H1 (cell line): ENCODE data around the gene CD28. TPM values are rescaled to one million over a fixed set of nuclear protein-coding genes. Genes with fewer than 3 reads are reported as not detected.

ENCODE experiments used
- CTCF ChIA-PET: fragments of 300-600 bp; sonication (Branson Sonifier 250); formaldehyde crosslinking; loops from one replicate; lab custom pipeline; 2021; ENCODE audit not compliant: partially characterized antibody; lab: Charles Lee
- POLR2A ChIA-PET: fragments of 300-600 bp; sonication (Branson Sonifier 250); formaldehyde crosslinking; loops from one replicate; lab custom pipeline; 2021; ENCODE audit warnings: inconsistent platforms; ENCODE audit not compliant: partially characterized antibody; lab: Charles Lee
- DNase-seq, 2 experiments: peaks; one replicate each; pipeline versions ENCODE4 v3.0.0 to v3.0.0-alpha.2; 2010 to 2022; ENCODE audit warnings: low spot score in 2 of 2, low read depth in 1 of 2, mixed read lengths in 1 of 2
- FAIRE-seq: peaks from 2 replicates; lab custom pipeline; 2011; peaks lifted over from hg19 to GRCh38; lab: Jason Lieb, UNC
- H2AFZ ChIP-seq: 2 replicates; pipeline ENCODE4 v1.8.1; 2012; ENCODE audit warnings: low read length, inconsistent platforms
- H2AK5ac ChIP-seq: 2 replicates; pipeline ENCODE4 v1.6.1; 2013; ENCODE audit warnings: low read depth, low read length
- H2BK120ac ChIP-seq: replicated peaks from 2 replicates; pipeline ENCODE3; 2013; ENCODE audit warnings: low read depth, low read length, inconsistent platforms
- H2BK12ac ChIP-seq: 2 replicates; pipeline ENCODE4 v1.6.1; 2013; ENCODE audit warnings: low read depth, low read length
- H2BK15ac ChIP-seq: 2 replicates; pipeline ENCODE4 v1.6.1; 2013; ENCODE audit warnings: low read length
- H2BK20ac ChIP-seq: 2 replicates; pipeline ENCODE4 v1.6.1; 2013; ENCODE audit warnings: low read length
- H2BK5ac ChIP-seq: 2 replicates; pipeline ENCODE4 v1.6.1; 2013; ENCODE audit warnings: low read depth, low read length
- H3K14ac ChIP-seq: 2 replicates; pipeline ENCODE4 v1.6.1; 2013; ENCODE audit warnings: inconsistent platforms; ENCODE audit not compliant: insufficient read length
- H3K18ac ChIP-seq: 2 replicates; pipeline ENCODE4 v1.6.1; 2013; ENCODE audit warnings: low read length; ENCODE audit errors: extremely low read depth
- H3K23ac ChIP-seq: 2 replicates; pipeline ENCODE4 v1.6.1; 2013; ENCODE audit warnings: inconsistent platforms; ENCODE audit not compliant: insufficient read length
- H3K23me2 ChIP-seq: 2 replicates; pipeline ENCODE4 v1.6.1; 2013; ENCODE audit warnings: low read depth, low read length
- H3K27ac ChIP-seq: 2 replicates; pipeline ENCODE4 v1.6.1; 2011; ENCODE audit warnings: low read depth, low read length, inconsistent platforms
- H3K27me3 ChIP-seq, 4 experiments: replicated peaks in 1 of 4; 1 replicate in 1 of 4; 2 replicates in 3 of 4; pipeline versions ENCODE4 v1.6.1 to v1.8.1; 2011 to 2013; ENCODE audit warnings: low read length in 3 of 4, mild to moderate bottlenecking in 3 of 4, inconsistent platforms in 2 of 4, mixed read lengths in 2 of 4, moderate library complexity in 1 of 4; ENCODE audit not compliant: control insufficient read depth in 3 of 4, insufficient read depth in 3 of 4; ENCODE audit errors: extremely low read depth in 1 of 4
- H3K36me3 ChIP-seq, 4 experiments: 2 replicates each; pipeline versions ENCODE4 v1.6.1 to v1.8.1; 2011 to 2013; ENCODE audit warnings: mild to moderate bottlenecking in 4 of 4, low read length in 3 of 4, moderate library complexity in 2 of 4, control low read depth in 1 of 4, inconsistent platforms in 1 of 4; ENCODE audit not compliant: insufficient read depth in 4 of 4, control insufficient read depth in 2 of 4
- H3K4ac ChIP-seq: replicated peaks from 2 replicates; pipeline ENCODE3; 2013; ENCODE audit warnings: low read length, low read depth, mixed read lengths, inconsistent platforms; ENCODE audit not compliant: insufficient read length
- H3K4me1 ChIP-seq, 4 experiments: replicated peaks in 1 of 4; 1 replicate in 1 of 4; 2 replicates in 3 of 4; pipeline versions ENCODE4 v1.6.1 to v1.8.1; 2011 to 2013; ENCODE audit warnings: low read length in 3 of 4, inconsistent platforms in 2 of 4, mixed read lengths in 1 of 4; ENCODE audit not compliant: insufficient read depth in 4 of 4, control insufficient read depth in 3 of 4
- H3K4me2 ChIP-seq, 2 experiments: 2 replicates each; pipeline versions ENCODE4 v1.6.1 to v1.8.1; 2011 to 2013; ENCODE audit warnings: low read depth in 2 of 2, low read length in 2 of 2, control low read depth in 1 of 2, inconsistent platforms in 1 of 2, mild to moderate bottlenecking in 1 of 2; ENCODE audit not compliant: insufficient read depth in 1 of 2
- H3K4me3 ChIP-seq, 4 experiments: fragments of 200-600, 300-600 bp in 1 of 4; sonication (generic), shearing (Covaris generic), sonication (Bioruptor Twin) in 1 of 4; 2 replicates each; pipeline versions ENCODE4 v1.5.1 to v1.8.1; 2011 to 2016; ENCODE audit warnings: low read length in 4 of 4, low read depth in 3 of 4, control low read depth in 2 of 4, inconsistent platforms in 2 of 4, mild to moderate bottlenecking in 2 of 4, mixed read lengths in 1 of 4, moderate library complexity in 1 of 4; ENCODE audit not compliant: insufficient read depth in 2 of 4; ENCODE audit errors: extremely low read depth in 1 of 4
- H3K56ac ChIP-seq: replicated peaks from 2 replicates; pipeline ENCODE3; 2013; ENCODE audit warnings: low read depth, mild to moderate bottlenecking, mixed read lengths, low read length, inconsistent platforms; ENCODE audit not compliant: insufficient read length
- H3K79me1 ChIP-seq: 2 replicates; pipeline ENCODE4 v1.6.1; 2013; ENCODE audit warnings: low read depth, low read length, control low read depth
- H3K79me2 ChIP-seq, 2 experiments: 2 replicates each; pipeline versions ENCODE4 v1.6.1 to v1.8.1; 2012 to 2013; ENCODE audit warnings: low read length in 2 of 2, mild to moderate bottlenecking in 2 of 2, inconsistent platforms in 1 of 2; ENCODE audit not compliant: insufficient read depth in 2 of 2, control insufficient read depth in 1 of 2
- H3K9ac ChIP-seq, 4 experiments: replicated peaks in 1 of 4; 1 replicate in 1 of 4; 2 replicates in 3 of 4; pipeline versions ENCODE4 v1.6.1 to v1.8.1; 2011 to 2013; ENCODE audit warnings: low read depth in 3 of 4, low read length in 3 of 4, control low read depth in 2 of 4, mild to moderate bottlenecking in 2 of 4, moderate library complexity in 2 of 4, inconsistent platforms in 1 of 4; ENCODE audit errors: extremely low read depth in 1 of 4
- H3K9me3 ChIP-seq, 2 experiments: 2 replicates each; pipeline versions ENCODE4 v1.6.1 to v1.8.1; 2012 to 2013; ENCODE audit warnings: mild to moderate bottlenecking in 2 of 2, moderate library complexity in 2 of 2, control low read depth in 1 of 2, inconsistent platforms in 1 of 2, low read depth in 1 of 2, low read length in 1 of 2, mixed read lengths in 1 of 2; ENCODE audit not compliant: insufficient read depth in 2 of 2
- H4K20me1 ChIP-seq, 2 experiments: replicated peaks in 1 of 2; 2 replicates each; pipeline versions ENCODE3 to v1.8.1; 2011 to 2013; ENCODE audit warnings: inconsistent platforms in 2 of 2, low read length in 2 of 2, mild to moderate bottlenecking in 1 of 2; ENCODE audit not compliant: insufficient read depth in 2 of 2, control insufficient read depth in 1 of 2
- H4K5ac ChIP-seq: 2 replicates; pipeline ENCODE4 v1.6.1; 2013; ENCODE audit warnings: low read length, low read depth, mixed read lengths, inconsistent platforms; ENCODE audit not compliant: insufficient read length
- H4K8ac ChIP-seq: 2 replicates; pipeline ENCODE4 v1.8.0; 2013; ENCODE audit warnings: mild to moderate bottlenecking, moderate library complexity, low read length, inconsistent platforms; ENCODE audit not compliant: insufficient read depth; ENCODE audit errors: extremely low read depth
- H4K91ac ChIP-seq: replicated peaks from 2 replicates; pipeline ENCODE3; 2013; ENCODE audit warnings: low read length, mixed read lengths, inconsistent platforms; ENCODE audit not compliant: insufficient read length
- EGR1 ChIP-seq: IDR thresholded peaks from 2 replicates; pipeline ENCODE4 v1.6.1; 2011; ENCODE audit warnings: low read depth, low read length, borderline replicate concordance
- WGBS, 2 experiments: shearing (Covaris generic) in 1 of 2; methylation state at CpG; one replicate each; pipeline versions ENCODE4 v1.1.6 to v1.1.7; 2013 to 2015; ENCODE audit warnings: low lambda C conversion rate in 2 of 2, mixed read lengths in 2 of 2, inconsistent platforms in 1 of 2, low coverage in 1 of 2, missing lambda C conversion rate in 1 of 2; ENCODE audit not compliant: insufficient replicate concordance in 2 of 2, insufficient coverage in 1 of 2, insufficient read length in 1 of 2; ENCODE audit errors: extremely low coverage in 1 of 2, missing lambda C conversion rate in 1 of 2; 5-methylcytosine and 5-hydroxymethylcytosine counted together
- polyA plus RNA-seq, 7 experiments: library from polyadenylated mRNA; depleted of rRNA in 3 of 7; stranded (reverse) in 5 of 7; unstranded in 2 of 7; fragments of >200 nt in 5 of 7; fragments of 200-250 nt in 2 of 7; gene quantifications; 1 replicate in 5 of 7; 2 replicates in 1 of 7; 4 replicates in 1 of 7; pipeline versions ENCODE4 v1.2.1 to v1.2.3, GENCODE V29; 2011 to 2013; ENCODE audit warnings: missing spikeins in 2 of 7, mixed read lengths in 2 of 7
- total RNA-seq: library from RNA; stranded (reverse); fragmentation: NEBNext Ultra II Directional; extraction: Animal tissue kit (Norgen Biotek cat#: 25700); gene quantifications from 2 replicates; pipeline ENCODE4 v1.2.1, GENCODE V29; 2021

Gene CD28
- total and polyA plus RNA-seq, 2 of the 8 experiments (the other 6 are each of a cell fraction or from before 2014, with no cell fraction given), result not detected

- no peak overlapping the region for H2AFZ ChIP-seq
- TF ChIP-seq EGR1, result no peak
Measured at GRCh38 chr2:203758841-203759689, 52.6 kb downstream of the CD28 start.

More at GRCh38 chr2:203758841-203759689, 52.6 kb downstream of the CD28 start:
- Histone ChIP-seq H4K20me1 (no peaks in the 10 kb centered on the region), H3K79me1 (no peaks in the 10 kb centered on the region), H2BK120ac (no peak overlapping the region), H3K56ac (no peak overlapping the region), H3K27ac (no peak overlapping the region), H3K36me3 (no peaks in the 10 kb centered on the region), H3K4ac (no peak overlapping the region), H3K14ac (no peak overlapping the region), H4K91ac (no peak overlapping the region), H3K23ac (no peak overlapping the region), H3K4me3 (no peak overlapping the region), H3K27me3 (no peaks in the 10 kb centered on the region), H2BK15ac (0 out of 2 replicates have a peak overlapping the region, but pooled peaks have one; percentile 40), H3K4me2 (no peak overlapping the region), H2BK20ac (0 out of 2 replicates have a peak overlapping the region, but pooled peaks have one; percentile 80), H3K4me1 (0 out of 7 replicates have a peak, but pooled peaks cover 0 to 2% (median 0%) of the 10 kb centered on the region in 4 experiments), H2AK5ac (no peak overlapping the region), H2BK5ac (no peak overlapping the region), H3K18ac (no peak overlapping the region; the same call in 1 of the 2 replicates), H4K5ac (no peak overlapping the region), H2BK12ac (no peak overlapping the region), H4K8ac (no peak overlapping the region), H3K79me2 (no peaks in the 10 kb centered on the region), H3K9ac (no peak overlapping the region), H3K23me2 (no peaks in the 10 kb centered on the region), H3K9me3 (0 out of 4 replicates have a peak, but pooled peaks cover 0 to 3% of the 10 kb centered on the region in 2 experiments)
- WGBS, 2 experiments, result 78% methylated on average over 4 of the region's 4 CpGs; no CpG with 5 or more reads in 1 of the 2 experiments
- CTCF ChIA-PET, result interaction anchor here (1.6 to 1.9 kb wide), 2 partner anchors 8 to 10 kb away, joined by 4 to 9 read pairs; no protein-coding TSS in a partner anchor
- DNase-seq (no peak), FAIRE-seq (no peak)
- POLR2A ChIA-PET, result no interaction called here
